Trophoblast cell (in vitro differentiated cells and primary cell): ENCODE data around the gene TRAFD1.

Experiments used
- DNase-seq, 2 donors: peaks; one replicate each; pipeline ENCODE4 v3.0.0-alpha.2; 2016
- H2AFZ ChIP-seq: 2 replicates; pipeline ENCODE4 v1.6.1; 2013; ENCODE audit warnings: low read length, moderate library complexity, mild to moderate bottlenecking; ENCODE audit not compliant: insufficient read depth, poor library complexity
- H2AK5ac ChIP-seq: 2 replicates; pipeline ENCODE4 v1.6.1; 2013; ENCODE audit warnings: mild to moderate bottlenecking, low read length
- H2BK120ac ChIP-seq: 2 replicates; pipeline ENCODE4 v1.6.1; 2013; ENCODE audit warnings: low read length, mild to moderate bottlenecking, moderate library complexity; ENCODE audit not compliant: insufficient read depth, poor library complexity
- H2BK12ac ChIP-seq: 2 replicates; pipeline ENCODE4 v1.6.1; 2013; ENCODE audit warnings: mild to moderate bottlenecking, low read length, moderate library complexity
- H2BK5ac ChIP-seq: 2 replicates; pipeline ENCODE4 v1.6.1; 2013; ENCODE audit warnings: low read length, low read depth, moderate library complexity, mild to moderate bottlenecking; ENCODE audit not compliant: poor library complexity
- H3K14ac ChIP-seq: 2 replicates; pipeline ENCODE4 v1.6.1; 2013; ENCODE audit warnings: mild to moderate bottlenecking, low read length
- H3K18ac ChIP-seq: 2 replicates; pipeline ENCODE4 v1.6.1; 2013; ENCODE audit warnings: mild to moderate bottlenecking, low read length
- H3K23ac ChIP-seq: 2 replicates; pipeline ENCODE4 v1.6.1; 2013; ENCODE audit warnings: low read length
- H3K27ac ChIP-seq: 2 replicates; pipeline ENCODE4 v1.5.1; 2013; ENCODE audit warnings: low read depth, mild to moderate bottlenecking, inconsistent platforms, low read length, moderate library complexity
- H3K27me3 ChIP-seq: 2 replicates; pipeline ENCODE4 v1.6.1; 2013; ENCODE audit warnings: inconsistent platforms, mild to moderate bottlenecking, low read length, moderate library complexity; ENCODE audit not compliant: insufficient read depth
- H3K36me3 ChIP-seq, 2 experiments: 1 replicate in 1 of 2; 2 replicates in 1 of 2; pipeline ENCODE4 v1.6.1; 2013; ENCODE audit warnings: low read length in 2 of 2, mild to moderate bottlenecking in 2 of 2, moderate library complexity in 1 of 2; ENCODE audit not compliant: insufficient read depth in 2 of 2, control insufficient read depth in 1 of 2
- H3K4ac ChIP-seq: 2 replicates; pipeline ENCODE4 v1.6.1; 2013; ENCODE audit warnings: low read depth, mild to moderate bottlenecking, low read length, moderate library complexity
- H3K4me1 ChIP-seq, 2 experiments: 1 replicate in 1 of 2; 2 replicates in 1 of 2; pipeline ENCODE4 v1.6.1; 2013; ENCODE audit warnings: low read length in 2 of 2, mild to moderate bottlenecking in 2 of 2, moderate library complexity in 1 of 2; ENCODE audit not compliant: insufficient read depth in 2 of 2, control insufficient read depth in 1 of 2
- H3K4me2 ChIP-seq: 2 replicates; pipeline ENCODE4 v1.6.1; 2013; ENCODE audit warnings: inconsistent platforms, mild to moderate bottlenecking, low read length, moderate library complexity
- H3K4me3 ChIP-seq: 2 replicates; pipeline ENCODE4 v1.5.1; 2013; ENCODE audit warnings: mild to moderate bottlenecking, low read depth, low read length, inconsistent platforms
- H3K79me1 ChIP-seq: one replicate; pipeline ENCODE4 v1.6.1; 2013; ENCODE audit warnings: low read length
- H3K79me2 ChIP-seq: 2 replicates; pipeline ENCODE4 v1.6.1; 2013; ENCODE audit warnings: low read length, mild to moderate bottlenecking; ENCODE audit not compliant: control insufficient read depth, insufficient read depth, poor library complexity
- H3K9ac ChIP-seq: 2 replicates; pipeline ENCODE4 v1.6.1; 2013; ENCODE audit warnings: mild to moderate bottlenecking, low read length
- H3K9me3 ChIP-seq: 2 replicates; pipeline ENCODE4 v1.6.1; 2013; ENCODE audit warnings: low read depth, mild to moderate bottlenecking, control low read depth, inconsistent platforms, low read length; ENCODE audit not compliant: insufficient read depth
- H4K12ac ChIP-seq: 2 replicates; pipeline ENCODE4 v1.6.1; 2013; ENCODE audit warnings: low read depth, mild to moderate bottlenecking, low read length, moderate library complexity
- H4K8ac ChIP-seq: 2 replicates; pipeline ENCODE4 v1.6.1; 2013; ENCODE audit warnings: low read depth, mild to moderate bottlenecking, low read length, moderate library complexity
- H4K91ac ChIP-seq: one replicate; pipeline ENCODE4 v1.6.1; 2013; ENCODE audit warnings: low read depth, mild to moderate bottlenecking, low read length, moderate library complexity
- WGBS: extraction: QIAGEN DNeasy Blood & Tissue Kit; methylation state at CpG from one replicate; pipeline ENCODE4 v1.1.7; 2013; ENCODE audit warnings: missing lambda C conversion rate; ENCODE audit not compliant: insufficient read length, insufficient coverage; ENCODE audit errors: extremely low coverage; 5-methylcytosine and 5-hydroxymethylcytosine counted together

Gene TRAFD1

DNA sequence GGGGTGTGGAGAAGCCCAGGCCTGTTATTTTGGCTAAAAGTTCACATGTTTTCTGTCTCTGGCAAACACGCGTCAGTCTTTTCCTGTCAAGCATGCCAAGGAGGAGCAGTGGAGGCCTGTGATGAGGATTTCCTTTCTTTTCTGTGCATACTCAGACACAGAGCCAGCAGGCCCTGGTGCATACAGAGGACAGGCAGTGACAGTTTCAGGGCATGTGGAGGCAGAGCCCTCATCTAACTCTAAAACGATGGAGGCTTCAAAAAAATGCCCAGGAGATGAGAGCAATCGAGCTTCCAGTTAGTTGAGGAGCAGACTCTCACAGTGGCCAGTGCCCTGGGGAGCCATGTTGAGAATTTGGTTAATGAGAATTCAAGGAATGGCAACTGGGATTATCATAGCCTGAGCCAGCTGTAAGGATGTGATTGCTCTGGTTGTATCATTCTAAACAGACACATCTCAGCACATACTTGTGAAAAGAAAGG is 66.5 kb downstream of the TRAFD1 start:
- Histone ChIP-seq H3K79me1 (no peaks in the 10 kb centered on the region), H3K14ac (no peak overlapping the region), H2BK5ac (no peak overlapping the region), H2BK120ac (no peak overlapping the region), H3K18ac (no peak overlapping the region), H2AFZ (no peak overlapping the region), H3K27ac (no peak overlapping the region), H3K36me3 (peaks cover 27 to 29% of the 10 kb centered on the region in 2 experiments), H3K27me3 (no peaks in the 10 kb centered on the region), H2BK12ac (no peak overlapping the region), H4K8ac (no peak overlapping the region), H3K9ac (no peak overlapping the region), H3K23ac (no peak overlapping the region), H3K4me1 (no peaks in the 10 kb centered on the region), H3K79me2 (no peaks in the 10 kb centered on the region), H4K12ac (no peak overlapping the region), H3K4me3 (no peak overlapping the region), H3K4me2 (no peak overlapping the region), H3K4ac (no peak overlapping the region), H3K9me3 (no peaks in the 10 kb centered on the region), H4K91ac (no peak overlapping the region), H2AK5ac (no peak overlapping the region)
- DNase-seq: no peak
- no CpG with 5 or more reads among the region's 4 CpGs for WGBS

DNA sequence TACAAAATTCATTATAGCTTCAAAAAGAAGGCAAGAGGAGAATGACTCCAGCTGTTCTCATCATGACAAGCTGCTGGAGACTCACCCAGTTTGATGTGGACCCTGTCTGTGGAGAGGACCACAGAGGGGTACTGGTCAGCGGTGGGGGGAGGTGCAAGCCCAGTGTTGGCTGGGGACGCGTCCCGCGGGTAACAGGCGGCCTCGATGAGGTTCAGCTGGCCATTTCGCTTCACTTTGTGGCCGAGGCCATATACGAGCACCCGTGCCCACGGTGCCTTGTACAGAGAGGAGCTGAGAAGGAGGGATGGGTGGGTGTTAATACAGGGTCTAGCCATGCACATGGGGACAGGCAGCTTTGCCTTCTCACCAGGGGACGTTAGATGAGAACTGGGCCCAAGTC is 67.1 kb downstream of the TRAFD1 start:
- Histone ChIP-seq H3K79me2 (no peaks in the 10 kb centered on the region), H3K4me1 (no peaks in the 10 kb centered on the region)

DNA sequence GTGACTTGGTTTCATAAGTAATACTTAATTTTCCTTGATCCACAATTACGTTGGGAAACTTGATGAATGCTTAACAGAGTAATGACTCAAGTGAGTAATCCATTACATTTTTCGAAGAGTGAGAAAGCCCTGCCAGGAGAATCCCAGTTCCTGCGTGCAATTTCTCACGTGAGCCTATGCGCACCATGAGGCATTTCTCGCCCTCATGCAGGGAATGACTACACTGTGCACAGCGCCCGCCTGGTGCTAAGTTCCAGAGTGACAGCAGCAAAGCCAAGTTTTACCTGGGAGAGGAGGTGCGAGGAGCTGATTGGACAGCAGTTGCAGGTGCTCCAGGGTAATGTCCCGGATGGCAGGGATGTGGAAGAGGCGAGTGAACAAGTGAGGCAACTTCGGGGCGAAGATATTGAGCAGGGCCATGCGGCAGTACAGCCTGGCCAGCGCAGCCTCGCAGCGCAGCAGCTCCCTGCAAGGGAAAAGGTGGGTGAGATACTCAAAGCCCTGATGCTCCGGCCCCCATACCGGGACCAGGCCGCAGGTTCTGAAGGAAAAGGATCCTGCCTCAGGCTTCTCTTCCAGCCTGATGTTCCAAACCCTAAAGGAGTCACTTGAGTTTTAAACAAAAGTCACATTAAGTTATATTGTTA is 69.4 kb downstream of the TRAFD1 start:
- Histone ChIP-seq H2AK5ac (no peak overlapping the region), H2BK12ac (no peak overlapping the region), H2BK5ac (no peak overlapping the region), H3K4me2 (no peak overlapping the region), H4K8ac (no peak overlapping the region), H3K9me3 (no peaks in the 10 kb centered on the region), H3K4me1 (no peaks in the 10 kb centered on the region), H3K27ac (no peak overlapping the region), H4K91ac (no peak overlapping the region), H3K23ac (no peak overlapping the region), H3K36me3 (peaks cover 23 to 37% of the 10 kb centered on the region in 2 experiments), H3K14ac (no peak overlapping the region), H3K27me3 (no peaks in the 10 kb centered on the region), H3K4me3 (no peak overlapping the region), H4K12ac (no peak overlapping the region), H3K18ac (no peak overlapping the region), H3K79me1 (no peaks in the 10 kb centered on the region), H3K9ac (no peak overlapping the region), H3K4ac (no peak overlapping the region), H3K79me2 (no peaks in the 10 kb centered on the region), H2BK120ac (no peak overlapping the region), H2AFZ (no peak overlapping the region)
- WGBS: no CpG with 5 or more reads among the region's 20 CpGs
- no peak for DNase-seq

More for the DNA sequence above, 67.1 kb downstream of the TRAFD1 start:
- Histone ChIP-seq H3K14ac (no peak overlapping the region), H3K27ac (no peak overlapping the region), H3K36me3 (peaks cover 27 to 29% of the 10 kb centered on the region in 2 experiments), H3K4ac (no peak overlapping the region), H3K27me3 (no peaks in the 10 kb centered on the region), H3K18ac (no peak overlapping the region), H2BK120ac (no peak overlapping the region), H3K4me2 (no peak overlapping the region), H3K79me1 (no peaks in the 10 kb centered on the region), H3K9me3 (no peaks in the 10 kb centered on the region), H3K23ac (no peak overlapping the region), H4K91ac (no peak overlapping the region), H3K9ac (no peak overlapping the region), H2BK12ac (no peak overlapping the region), H4K12ac (no peak overlapping the region), H2AFZ (no peak overlapping the region), H3K4me3 (no peak overlapping the region), H2AK5ac (no peak overlapping the region), H2BK5ac (no peak overlapping the region), H4K8ac (no peak overlapping the region)
- WGBS: no CpG with 5 or more reads among the region's 13 CpGs
- DNase-seq: no peak

GRCh38 chr12:112196196-112196875 is 71.0 kb downstream of the TRAFD1 start:
- no peak overlapping the region for H4K91ac ChIP-seq
- no peak overlapping the region for H2AFZ ChIP-seq
- H3K18ac ChIP-seq: no peak overlapping the region
- H2BK120ac ChIP-seq: no peak overlapping the region
- H2BK5ac ChIP-seq: no peak overlapping the region
- no peak overlapping the region for H4K8ac ChIP-seq
- H3K79me2 ChIP-seq: no peaks in the 10 kb centered on the region
- no peaks in the 10 kb centered on the region for H3K27me3 ChIP-seq
- no peaks in the 10 kb centered on the region for H3K9me3 ChIP-seq
- no peak overlapping the region for H3K14ac ChIP-seq
- H4K12ac ChIP-seq: no peak overlapping the region
- H2BK12ac ChIP-seq: no peak overlapping the region
- no peak overlapping the region for H3K9ac ChIP-seq
- no peak overlapping the region for H3K23ac ChIP-seq
- no peaks in the 10 kb centered on the region for H3K4me1 ChIP-seq
- no peak overlapping the region for H3K4ac ChIP-seq
- H2AK5ac ChIP-seq: no peak overlapping the region
- no peak overlapping the region for H3K27ac ChIP-seq
- H3K4me2 ChIP-seq: no peak overlapping the region
- H3K79me1 ChIP-seq: no peaks in the 10 kb centered on the region
- DNase-seq: no peak
- H3K36me3 ChIP-seq: peaks cover 17 to 38% of the 10 kb centered on the region in 2 experiments
- WGBS: no CpG with 5 or more reads among the region's 9 CpGs
- H3K4me3 ChIP-seq: no peak overlapping the region
